ENCODE measurements around the gene CLEC16A. TPM values are rescaled to one million over a fixed set of nuclear protein-coding genes. Genes with fewer than 3 reads are reported as not detected.

Gene CLEC16A
- total RNA-seq, 2 experiments from 2014 or later = 32.6 to 34.9 TPM

DNA sequence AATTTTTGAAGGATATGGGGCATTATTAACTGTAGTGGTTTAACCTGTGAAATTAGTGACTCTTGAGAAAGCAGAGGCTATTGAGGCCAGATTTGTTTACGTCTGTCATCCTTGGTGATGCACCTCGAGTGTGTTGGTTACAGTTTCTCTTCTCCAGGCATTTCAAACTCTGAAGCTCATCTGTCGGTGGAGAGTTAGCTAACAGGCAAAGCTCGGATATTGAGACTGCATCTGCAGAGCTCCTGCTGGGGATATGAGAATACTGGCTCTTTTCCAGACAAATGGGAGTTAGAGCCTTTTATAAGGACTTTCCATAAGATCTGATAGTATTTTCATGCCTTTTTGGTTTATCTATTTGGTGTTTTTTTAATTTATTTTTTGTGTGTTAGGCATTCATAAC lies 6.7 kb downstream of the CLEC16A start:
- CTCF ChIA-PET = interaction anchor here (2.1 kb wide), 1 partner anchor 12 kb away, joined by 5 read pairs; no protein-coding TSS in a partner anchor
- POLR2A ChIA-PET = no interaction called here

DNA sequence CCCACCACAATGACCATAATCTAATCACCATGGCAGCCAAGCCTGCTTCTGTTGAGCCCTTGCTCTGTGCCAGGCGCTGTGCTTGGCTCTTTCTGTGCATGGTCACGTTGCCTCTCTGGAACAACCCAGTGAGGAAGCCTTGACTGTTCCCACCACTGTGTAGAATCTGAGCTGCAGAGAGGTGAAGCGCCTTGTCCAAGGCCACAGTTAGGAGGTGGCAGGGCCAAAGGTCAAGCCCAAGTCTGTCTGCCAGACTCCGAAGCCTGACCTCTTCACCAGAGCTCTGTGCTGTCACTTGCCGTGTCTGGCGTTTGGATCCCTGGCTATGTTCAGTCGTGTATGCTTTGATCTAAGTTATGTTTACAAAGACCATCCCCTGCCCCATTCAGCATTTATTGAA lies 10.5 kb downstream of the CLEC16A start:
- CTCF ChIA-PET = interaction anchor here (0.8 to 2.5 kb wide), 12 partner anchors 9 to 452 kb away, joined by 3 to 22 read pairs (median 4); partner anchors contain the start of genes CLEC16A and SOCS1

DNA sequence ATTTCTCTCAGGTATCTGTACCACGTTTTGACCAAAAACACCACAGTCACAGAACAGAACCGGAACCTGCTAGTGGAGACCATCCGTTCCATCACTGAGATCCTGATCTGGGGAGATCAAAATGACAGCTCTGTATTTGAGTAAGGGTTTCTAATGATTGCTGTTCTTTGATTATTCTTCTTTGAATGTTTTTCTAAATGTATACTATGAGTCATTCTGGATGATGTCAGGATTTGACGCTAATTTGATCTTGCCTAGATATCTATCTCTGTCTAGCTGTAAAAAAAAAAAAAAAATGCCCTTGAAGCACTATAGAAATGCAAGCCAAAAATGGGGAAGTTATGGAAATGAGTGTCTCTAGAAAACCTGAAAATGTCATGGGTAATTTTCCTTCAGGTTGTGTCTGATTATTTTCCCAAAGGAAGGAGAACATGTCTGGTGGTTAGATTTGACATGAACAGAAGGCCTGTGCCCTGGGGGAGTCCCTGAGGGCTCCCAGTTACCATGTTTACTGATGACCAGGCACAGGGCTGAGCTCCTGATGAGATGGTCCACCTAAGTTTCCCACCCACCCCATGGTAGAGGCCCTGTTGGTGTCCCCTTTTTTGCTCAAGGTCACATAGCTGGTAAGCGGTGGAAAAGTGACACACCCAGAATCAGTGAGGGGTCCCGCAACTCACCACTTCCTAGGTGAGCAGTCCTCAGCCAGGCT lies 13.6 kb downstream of the CLEC16A start:
- ChIA-PET CTCF (interaction anchor here (0.6 to 1.0 kb wide), 4 partner anchors 94 to 298 kb away, joined by 3 to 5 read pairs (median 3); partner anchors contain the start of gene SOCS1), POLR2A (interaction anchor here (1.0 kb wide), 1 partner anchor 94 kb away, joined by 3 read pairs; no protein-coding TSS in a partner anchor)

More for the DNA sequence above, 10.5 kb downstream of the CLEC16A start:
- POLR2A ChIA-PET = no interaction called here

DNA sequence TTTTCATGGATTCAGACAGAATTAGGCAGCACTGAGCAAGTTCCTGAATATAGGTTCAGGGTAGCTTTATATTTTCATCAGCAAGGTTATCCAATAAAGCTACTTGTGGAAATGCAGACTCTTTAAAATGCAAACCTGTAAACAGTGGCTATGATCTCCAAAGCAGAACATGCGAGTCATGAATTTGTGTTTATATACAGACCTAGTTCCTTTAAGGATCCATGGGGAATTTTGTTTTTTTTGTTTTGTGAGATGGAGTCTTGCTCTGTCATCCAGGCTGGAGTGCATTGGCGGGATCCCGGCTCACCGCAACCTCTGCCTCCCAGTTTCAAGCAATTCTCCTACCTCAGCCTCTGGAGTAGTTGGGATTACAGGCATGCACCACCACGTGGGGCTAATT lies 14.8 kb downstream of the CLEC16A start:
- ChIA-PET CTCF (no interaction called here), POLR2A (no interaction called here)

DNA sequence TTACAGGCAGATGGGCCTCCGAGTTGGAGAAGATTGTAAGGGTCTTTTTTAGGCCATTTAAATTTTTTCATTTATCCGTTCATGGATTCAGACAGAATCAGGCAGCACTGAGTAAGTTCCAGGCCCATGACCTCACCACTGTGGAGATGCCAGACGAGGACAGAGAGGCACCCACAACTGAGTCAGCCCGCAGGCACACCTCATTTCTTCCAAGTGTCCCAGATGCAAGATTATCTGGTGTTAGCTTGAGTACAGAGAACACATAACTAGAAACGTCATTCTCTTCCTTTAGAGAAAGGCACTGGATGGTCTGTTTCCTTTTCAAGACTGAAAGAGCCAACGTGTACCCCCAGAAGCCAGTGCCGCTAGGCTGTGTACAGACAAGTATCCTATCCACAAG lies 16.9 kb downstream of the CLEC16A start:
- ChIA-PET POLR2A (no interaction called here), CTCF (interaction anchor here (4.2 kb wide), 1 partner anchor 434 kb away, joined by 18 read pairs; no protein-coding TSS in a partner anchor)

DNA sequence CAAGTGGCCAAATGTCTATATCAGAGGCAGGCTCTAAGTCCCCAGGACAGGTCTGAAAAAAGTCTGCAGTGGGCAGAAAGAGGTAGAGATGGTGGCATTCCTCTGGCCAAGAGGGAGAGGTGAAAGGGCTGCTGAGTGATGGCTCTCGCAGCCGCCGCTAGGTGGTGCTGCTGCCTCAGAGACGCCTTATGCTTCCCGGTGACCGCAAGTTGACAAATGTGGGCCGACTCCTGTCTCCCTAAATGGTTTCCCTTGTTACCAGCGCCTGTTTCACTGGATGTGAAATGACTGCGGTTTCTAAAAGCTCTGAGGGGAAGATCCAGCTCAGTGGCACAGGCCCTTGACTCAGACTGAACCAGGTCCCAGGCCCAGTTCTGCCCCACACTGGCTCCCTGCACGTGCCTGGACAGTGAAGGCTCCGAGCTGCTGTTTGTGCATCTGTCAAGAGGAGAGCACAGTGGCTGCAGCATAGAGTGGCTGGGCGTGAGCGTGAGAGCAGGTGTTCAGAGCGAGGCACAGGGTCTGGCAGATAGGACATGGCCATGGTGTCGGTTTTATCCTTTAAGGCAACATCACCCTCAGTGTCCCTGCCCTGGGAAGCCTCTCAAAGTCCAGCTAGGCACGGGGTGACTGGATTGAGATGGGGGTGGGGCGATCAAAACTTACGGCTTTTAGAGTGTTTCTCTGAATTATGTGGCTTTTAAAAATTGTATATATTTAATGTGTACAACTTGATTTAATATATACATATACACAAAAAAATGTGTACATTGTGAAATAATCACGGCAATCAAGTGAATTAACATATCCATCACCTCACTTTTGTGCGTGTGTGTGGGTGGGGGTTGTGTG lies 19.9 kb downstream of the CLEC16A start:
- CTCF ChIA-PET = interaction anchor here (0.6 to 7.2 kb wide), 49 partner anchors 9 to 819 kb away, joined by 3 to 85 read pairs (median 4); partner anchors contain the start of genes CLEC16A and SOCS1
- POLR2A ChIA-PET = interaction anchor here (0.5 to 4.0 kb wide), 10 partner anchors 88 to 833 kb away, joined by 3 to 34 read pairs (median 5); partner anchors contain the start of gene SOCS1

DNA sequence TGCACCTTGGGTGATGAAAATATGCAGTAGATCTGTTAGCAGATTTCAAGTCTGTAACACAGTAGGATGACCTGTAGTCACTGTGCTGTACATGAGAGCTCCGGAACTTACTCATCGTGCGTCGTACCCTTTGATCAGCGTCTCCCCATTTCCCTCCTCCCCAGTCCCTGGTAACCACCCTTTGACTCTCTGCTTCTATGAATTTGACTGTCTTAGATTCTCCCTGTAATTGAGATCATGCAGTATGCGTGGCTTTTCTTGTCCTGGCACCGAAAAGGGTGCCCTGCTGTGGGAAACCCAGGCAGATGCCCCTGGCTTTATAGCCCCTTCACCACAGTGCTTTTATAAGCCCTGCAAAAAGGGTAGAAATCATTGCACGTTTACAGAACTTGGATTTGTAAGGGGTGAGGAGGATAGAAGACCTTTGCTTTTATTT lies 20.5 kb downstream of the CLEC16A start:
- CTCF ChIA-PET = interaction anchor here (0.7 to 7.2 kb wide), 31 partner anchors 9 to 442 kb away, joined by 3 to 85 read pairs (median 5); partner anchors contain the start of genes CLEC16A and SOCS1

DNA sequence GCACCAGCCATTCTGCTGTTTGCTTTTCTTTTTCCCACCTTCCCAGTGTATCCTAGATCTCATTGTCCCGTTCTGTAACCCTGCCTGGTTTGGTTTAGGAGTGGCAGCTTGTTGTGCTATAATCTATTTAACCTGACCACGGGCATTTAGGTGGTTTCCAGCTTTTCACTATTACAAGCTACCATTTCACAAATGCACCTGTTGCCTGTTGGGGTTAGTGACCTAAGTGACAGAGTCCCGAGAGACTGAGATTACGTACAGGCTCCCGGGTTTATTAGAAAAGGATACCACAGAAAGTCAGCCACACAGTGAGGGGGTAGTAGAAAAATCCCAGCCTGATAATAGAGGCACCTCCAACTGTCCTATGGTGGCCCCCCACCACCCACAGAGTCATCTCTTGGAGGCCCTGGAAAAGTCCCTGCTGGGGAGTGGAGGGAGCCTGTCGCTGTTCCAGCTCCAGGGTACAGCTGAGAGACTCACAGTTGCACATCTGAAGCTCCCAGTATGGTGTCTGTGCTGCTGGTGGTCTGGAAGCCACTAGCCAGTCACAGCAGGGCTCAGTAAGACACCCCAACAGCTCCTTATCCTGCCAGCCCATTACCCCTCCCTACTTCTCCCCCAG lies 21.2 kb downstream of the CLEC16A start:
- POLR2A ChIA-PET = interaction anchor here (0.6 to 4.0 kb wide), 10 partner anchors 87 to 393 kb away, joined by 4 to 34 read pairs (median 6); partner anchors contain the start of gene SOCS1
- CTCF ChIA-PET = interaction anchor here (1.1 to 7.2 kb wide), 17 partner anchors 12 to 441 kb away, joined by 3 to 85 read pairs (median 6); partner anchors contain the start of gene SOCS1

More for the DNA sequence above, 20.5 kb downstream of the CLEC16A start:
- POLR2A ChIA-PET = interaction anchor here (0.6 to 4.0 kb wide), 14 partner anchors 88 to 833 kb away, joined by 3 to 34 read pairs (median 5); partner anchors contain the start of gene SOCS1

DNA sequence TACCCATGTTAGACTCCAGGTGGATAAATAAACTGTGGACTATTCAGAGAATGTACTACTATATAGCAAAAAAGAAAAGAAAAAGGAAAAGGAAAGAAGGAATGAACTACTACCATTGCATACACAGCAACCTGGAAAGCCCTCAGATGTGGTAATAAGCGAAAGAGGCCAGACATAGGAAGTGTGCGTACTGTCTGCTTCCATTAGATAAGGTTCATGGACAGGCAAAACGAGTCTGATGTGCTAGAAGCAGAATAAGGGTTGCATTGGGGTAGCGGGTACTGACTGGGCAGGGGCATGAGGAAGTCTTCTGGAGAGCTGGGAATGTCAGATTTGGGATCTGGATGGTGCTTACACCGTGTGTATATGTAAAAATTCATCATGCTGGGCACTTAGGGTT lies 21.8 kb downstream of the CLEC16A start:
- CTCF ChIA-PET = interaction anchor here (0.6 to 7.2 kb wide), 7 partner anchors 12 to 677 kb away, joined by 3 to 85 read pairs (median 7); partner anchors contain the start of gene SOCS1
- POLR2A ChIA-PET = interaction anchor here (1.4 to 4.0 kb wide), 6 partner anchors 86 to 293 kb away, joined by 3 to 34 read pairs (median 6); partner anchors contain the start of gene SOCS1

DNA sequence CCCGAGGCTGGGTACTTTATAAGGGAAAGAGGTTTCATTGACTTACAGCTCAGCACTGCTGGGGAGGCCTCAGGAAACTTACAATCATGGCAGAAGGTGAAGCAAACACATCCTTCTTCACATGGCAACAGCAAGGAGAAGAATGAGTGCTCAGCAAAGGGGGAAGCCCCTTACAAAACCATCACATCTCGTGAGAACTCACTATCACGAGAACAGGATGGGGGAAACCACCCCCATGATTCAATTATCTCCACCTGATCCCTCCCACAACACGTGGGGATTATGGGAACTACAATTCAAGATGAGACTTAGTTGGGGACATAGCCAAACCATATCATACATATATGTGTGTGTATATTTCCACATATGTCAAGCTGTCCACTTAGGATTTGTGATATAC lies 22.2 kb downstream of the CLEC16A start:
- POLR2A ChIA-PET = interaction anchor here (0.6 to 4.0 kb wide), 5 partner anchors 194 to 289 kb away, joined by 3 to 34 read pairs (median 5); partner anchors contain the start of gene SOCS1
- CTCF ChIA-PET = interaction anchor here (0.6 to 7.2 kb wide), 4 partner anchors 13 to 676 kb away, joined by 3 to 85 read pairs (median 8); partner anchors contain the start of gene SOCS1

DNA sequence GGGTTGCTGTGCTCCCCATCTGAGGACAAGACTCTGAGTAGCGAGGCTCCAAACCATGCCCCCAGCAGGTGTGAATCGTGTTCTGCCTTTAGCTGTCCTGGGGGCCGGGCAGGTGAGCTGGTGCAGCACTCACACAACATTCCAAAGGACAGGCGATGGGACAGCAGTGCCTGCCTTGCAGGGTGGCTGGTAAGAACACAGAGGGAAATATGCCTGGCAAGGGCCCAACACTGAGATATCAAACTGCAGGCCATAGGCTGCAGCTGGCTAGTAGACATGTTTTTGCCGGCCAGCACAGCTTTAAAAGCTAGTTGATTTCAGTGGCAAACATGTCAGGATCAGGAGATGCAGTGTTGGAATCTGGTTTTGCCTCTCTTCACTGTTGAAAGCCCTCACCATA lies 23.6 kb downstream of the CLEC16A start:
- POLR2A ChIA-PET = no interaction called here
- CTCF ChIA-PET = interaction anchor here (0.5 to 7.2 kb wide), 4 partner anchors 14 to 742 kb away, joined by 3 to 85 read pairs (median 5); partner anchors contain the start of gene SOCS1

DNA sequence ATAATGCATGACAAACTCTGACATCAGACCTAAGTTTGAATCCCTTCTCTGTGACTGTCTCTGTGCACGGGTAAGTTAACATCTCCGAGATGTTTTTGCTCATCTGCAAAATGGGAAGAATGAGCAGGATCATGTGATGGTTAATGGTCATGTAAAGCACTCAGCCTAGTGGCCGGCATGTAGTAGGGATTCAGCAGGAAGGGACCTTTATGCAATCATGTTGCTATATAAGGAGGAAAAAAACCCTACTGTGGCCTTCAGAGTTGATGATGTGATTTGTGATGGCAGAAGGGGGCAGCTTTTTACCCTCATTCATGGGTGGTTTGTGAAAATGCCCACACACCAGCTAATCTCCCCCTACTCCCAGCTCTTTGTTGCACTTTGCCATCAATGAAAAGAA lies 24.1 kb downstream of the CLEC16A start:
- ChIA-PET POLR2A (no interaction called here), CTCF (interaction anchor here (0.5 to 7.2 kb wide), 5 partner anchors 14 to 742 kb away, joined by 3 to 85 read pairs (median 5); partner anchors contain the start of gene SOCS1)

DNA sequence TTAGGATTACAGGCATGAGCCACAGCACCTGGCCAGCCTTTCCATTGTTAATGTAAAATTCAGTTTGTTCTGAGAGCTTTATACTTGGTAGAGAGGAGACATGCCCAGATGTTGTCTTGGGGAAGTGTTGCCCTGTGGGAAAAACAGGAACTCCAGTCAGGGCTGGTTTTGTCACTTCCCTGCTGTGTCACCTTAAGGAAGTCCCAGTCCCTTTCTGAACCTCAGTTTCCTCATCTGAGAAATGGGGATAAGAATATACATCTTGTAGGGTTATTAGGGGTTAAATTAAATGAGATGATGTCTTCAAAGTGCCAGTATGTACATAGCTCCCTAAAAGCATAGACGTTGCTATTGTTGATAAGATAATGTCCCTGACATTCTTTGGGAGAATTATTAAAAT lies 25.3 kb downstream of the CLEC16A start:
- POLR2A ChIA-PET = interaction anchor here (0.6 kb wide), 1 partner anchor 285 kb away, joined by 3 read pairs; no protein-coding TSS in a partner anchor
- CTCF ChIA-PET = interaction anchor here (0.7 to 7.2 kb wide), 6 partner anchors 13 to 401 kb away, joined by 3 to 85 read pairs (median 5); partner anchors contain the start of gene SOCS1

DNA sequence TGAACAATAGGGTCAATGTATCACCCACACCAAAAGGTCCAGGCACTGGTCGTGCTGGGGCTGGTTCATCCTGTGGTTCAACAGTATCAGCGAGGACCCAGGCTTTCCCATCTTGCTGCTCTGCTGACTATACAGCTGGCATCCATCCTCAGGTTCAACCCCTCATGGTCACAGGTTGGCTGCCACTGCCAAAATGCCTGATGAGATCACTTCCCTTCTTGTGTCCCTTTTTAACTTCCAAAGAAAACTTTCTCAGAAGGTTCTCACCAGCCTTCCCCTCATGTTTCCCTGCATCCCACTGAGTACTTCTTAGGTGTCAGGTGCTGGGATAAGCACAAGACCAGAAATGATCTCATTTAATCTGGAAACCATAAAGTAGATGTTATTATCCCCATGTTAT lies 25.7 kb downstream of the CLEC16A start:
- CTCF ChIA-PET = interaction anchor here (0.7 to 2.6 kb wide), 5 partner anchors 13 to 386 kb away, joined by 3 to 11 read pairs (median 5); no protein-coding TSS in a partner anchor
- POLR2A ChIA-PET = no interaction called here

DNA sequence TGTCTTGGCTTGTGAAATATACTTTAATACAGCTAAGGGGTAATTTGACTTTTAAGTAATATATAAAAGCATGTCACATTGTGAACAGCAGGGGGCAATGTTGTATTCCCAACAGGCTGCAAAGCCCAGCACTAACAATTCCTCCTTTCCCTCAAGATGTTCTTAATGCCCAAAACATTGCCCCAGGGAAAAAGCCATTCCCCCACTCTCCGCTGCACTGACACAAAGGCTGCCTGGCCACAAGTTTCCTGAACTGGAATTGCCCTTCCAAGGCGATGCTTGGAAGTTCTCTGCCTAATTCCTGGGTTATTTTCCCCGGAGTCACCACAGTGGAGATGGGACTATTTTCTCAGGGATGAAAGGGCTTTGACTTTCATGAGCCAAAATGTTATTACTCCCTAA lies 27.2 kb downstream of the CLEC16A start:
- ChIA-PET CTCF (interaction anchor here (0.6 to 2.6 kb wide), 14 partner anchors 9 to 675 kb away, joined by 3 to 11 read pairs (median 4); partner anchors contain the start of genes CLEC16A and SOCS1), POLR2A (no interaction called here)

DNA sequence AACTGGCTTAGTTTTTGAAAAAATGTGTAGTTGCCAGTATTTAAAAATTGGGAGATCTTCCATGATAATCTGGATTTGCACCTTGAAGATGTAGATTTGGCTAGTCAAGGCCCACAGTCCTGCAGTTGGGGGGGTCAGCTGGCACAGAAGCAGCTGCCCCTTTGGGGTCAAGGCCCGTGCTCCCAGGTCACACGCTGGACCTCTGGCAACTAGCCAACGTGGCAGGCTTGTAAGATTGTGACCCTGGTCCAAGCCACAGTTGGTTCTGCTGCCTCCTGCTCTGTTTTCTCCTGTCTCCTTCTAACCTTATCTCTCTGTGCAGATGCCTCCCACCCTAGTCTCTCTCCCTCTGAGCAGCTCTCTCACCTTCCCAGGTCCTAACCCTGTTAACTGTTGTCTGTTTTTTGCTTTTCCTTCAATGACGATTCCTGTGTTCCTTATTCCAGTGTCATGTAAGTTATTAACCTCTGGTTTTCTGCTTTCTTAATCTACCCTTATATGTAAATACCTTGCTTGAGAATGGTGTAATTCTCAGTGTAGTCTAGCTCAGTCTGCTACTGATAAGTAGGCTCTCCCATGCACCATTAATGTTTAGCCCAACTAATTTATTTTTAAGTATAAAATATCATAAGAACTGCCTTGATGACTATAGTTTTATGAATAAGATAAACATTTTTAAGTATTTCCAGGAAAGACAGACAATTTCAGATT lies 27.9 kb downstream of the CLEC16A start:
- ChIA-PET POLR2A (no interaction called here), CTCF (interaction anchor here (1.0 to 2.6 kb wide), 5 partner anchors 8 to 400 kb away, joined by 3 to 11 read pairs (median 3); no protein-coding TSS in a partner anchor)

DNA sequence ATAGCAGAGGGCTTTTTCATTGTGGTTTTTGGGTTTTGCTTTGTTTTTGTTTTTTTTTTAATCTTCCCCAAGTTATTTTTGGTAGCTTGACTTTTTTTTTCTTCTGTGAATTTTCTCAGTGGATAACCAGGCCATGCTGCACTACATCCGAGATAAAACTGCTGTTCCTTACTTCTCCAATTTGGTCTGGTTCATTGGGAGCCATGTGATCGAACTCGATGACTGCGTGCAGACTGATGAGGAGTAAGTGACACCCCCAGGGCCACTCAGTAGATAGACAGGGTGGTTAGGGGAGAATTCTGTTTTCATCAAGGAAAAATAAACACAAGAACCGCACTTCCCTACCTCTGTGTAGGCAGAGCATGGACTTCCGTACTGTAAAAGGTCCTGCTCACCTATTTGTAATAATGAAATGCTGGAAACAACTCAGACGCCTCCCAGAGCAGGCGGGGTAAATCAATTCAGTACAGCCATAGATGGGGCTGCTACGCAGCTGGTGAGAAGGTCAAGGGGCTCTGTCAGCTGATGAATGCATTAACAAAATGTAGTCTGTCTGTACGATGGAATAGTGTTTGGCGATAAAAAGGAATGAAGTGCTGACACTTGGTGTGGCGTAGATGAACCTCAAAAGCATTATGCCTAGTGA lies 28.6 kb downstream of the CLEC16A start:
- ChIA-PET CTCF (interaction anchor here (1.0 to 2.6 kb wide), 8 partner anchors 7 to 435 kb away, joined by 3 to 11 read pairs (median 4); no protein-coding TSS in a partner anchor), POLR2A (no interaction called here)

Data from activated CD8-positive, alpha-beta memory T cell treated with anti-CD3 and anti-CD28 coated beads for 36 hours (primary cell).